Type B pancreatic cell (in vitro differentiated cells): ENCODE measurements around the gene CPNE9. TPM values are rescaled to one million over a fixed set of nuclear protein-coding genes. Genes with fewer than 3 reads are reported as not detected.

Experiments
- DNase-seq: peaks from one replicate; pipeline ENCODE4 v3.0.0; 2021; ENCODE audit warnings: mixed read lengths; ENCODE audit not compliant: unreplicated experiment; ENCODE audit errors: extremely low spot score
- H3K27ac Mint-ChIP-seq: 2 replicates; pipeline ENCODE4 v1.8.0; 2021; ENCODE audit warnings: mild to moderate bottlenecking, mixed read lengths
- H3K27me3 Mint-ChIP-seq: 2 replicates; pipeline ENCODE4 v1.8.0; 2021; ENCODE audit warnings: mixed read lengths
- H3K36me3 Mint-ChIP-seq: 2 replicates; pipeline ENCODE4 v1.8.0; 2021; ENCODE audit warnings: mixed read lengths
- H3K4me1 Mint-ChIP-seq: one replicate; pipeline ENCODE4 v1.8.0; 2021; ENCODE audit warnings: mixed read lengths; ENCODE audit not compliant: unreplicated experiment
- H3K4me3 Mint-ChIP-seq: 2 replicates; pipeline ENCODE4 v1.8.0; 2021; ENCODE audit warnings: mild to moderate bottlenecking, mixed read lengths
- H3K9me3 Mint-ChIP-seq: 2 replicates; pipeline ENCODE4 v1.8.0; 2021; ENCODE audit warnings: mixed read lengths
- total RNA-seq: library from RNA; stranded (reverse); gene quantifications from 2 replicates; pipeline ENCODE4 v1.2.1, GENCODE V29; 2021; ENCODE audit warnings: low replicate concordance
- TF ChIP-seq, protein P1 (sequence below): fragments of 200-600 bp; sonication (generic); conservative IDR thresholded peaks from 2 replicates; pipeline ENCODE4 v1.5.0; 2021; ENCODE audit warnings: antibody characterized with exemption, mild to moderate bottlenecking

Gene CPNE9
- total RNA-seq, 1 donor from 2014 or later = 0.34 TPM

DNA sequence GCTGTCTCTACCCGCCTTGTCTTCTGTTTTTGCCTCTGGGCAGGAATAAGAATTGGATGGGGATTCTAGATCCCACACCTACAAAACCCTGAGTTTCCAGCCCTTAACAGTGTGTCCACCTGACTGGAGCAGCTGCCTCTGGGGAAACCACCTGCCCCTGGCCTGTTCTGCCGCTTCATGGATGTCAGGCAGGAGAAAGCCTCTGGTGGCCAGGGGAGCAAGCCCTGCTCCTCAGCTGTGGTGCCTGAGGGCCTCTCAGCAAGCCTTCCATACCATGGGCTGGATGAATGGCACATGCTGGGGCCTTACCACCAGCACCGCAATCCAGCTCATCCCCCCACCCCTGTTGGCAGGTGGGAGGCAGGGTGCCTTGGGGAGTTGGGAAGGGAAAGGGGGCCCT is 5.3 kb upstream of the CPNE9 start:
- Mint-ChIP-seq H3K36me3 (peaks cover 15% of the 10 kb centered on the region), H3K4me3 (no peak overlapping the region), H3K4me1 (no peaks in the 10 kb centered on the region), H3K9me3 (no peaks in the 10 kb centered on the region), H3K27ac (no peak overlapping the region), H3K27me3 (peaks cover 10% of the 10 kb centered on the region)
- TF ChIP-seq, protein P1, sequence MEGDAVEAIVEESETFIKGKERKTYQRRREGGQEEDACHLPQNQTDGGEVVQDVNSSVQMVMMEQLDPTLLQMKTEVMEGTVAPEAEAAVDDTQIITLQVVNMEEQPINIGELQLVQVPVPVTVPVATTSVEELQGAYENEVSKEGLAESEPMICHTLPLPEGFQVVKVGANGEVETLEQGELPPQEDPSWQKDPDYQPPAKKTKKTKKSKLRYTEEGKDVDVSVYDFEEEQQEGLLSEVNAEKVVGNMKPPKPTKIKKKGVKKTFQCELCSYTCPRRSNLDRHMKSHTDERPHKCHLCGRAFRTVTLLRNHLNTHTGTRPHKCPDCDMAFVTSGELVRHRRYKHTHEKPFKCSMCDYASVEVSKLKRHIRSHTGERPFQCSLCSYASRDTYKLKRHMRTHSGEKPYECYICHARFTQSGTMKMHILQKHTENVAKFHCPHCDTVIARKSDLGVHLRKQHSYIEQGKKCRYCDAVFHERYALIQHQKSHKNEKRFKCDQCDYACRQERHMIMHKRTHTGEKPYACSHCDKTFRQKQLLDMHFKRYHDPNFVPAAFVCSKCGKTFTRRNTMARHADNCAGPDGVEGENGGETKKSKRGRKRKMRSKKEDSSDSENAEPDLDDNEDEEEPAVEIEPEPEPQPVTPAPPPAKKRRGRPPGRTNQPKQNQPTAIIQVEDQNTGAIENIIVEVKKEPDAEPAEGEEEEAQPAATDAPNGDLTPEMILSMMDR = no peak
- DNase-seq = no peak

DNA sequence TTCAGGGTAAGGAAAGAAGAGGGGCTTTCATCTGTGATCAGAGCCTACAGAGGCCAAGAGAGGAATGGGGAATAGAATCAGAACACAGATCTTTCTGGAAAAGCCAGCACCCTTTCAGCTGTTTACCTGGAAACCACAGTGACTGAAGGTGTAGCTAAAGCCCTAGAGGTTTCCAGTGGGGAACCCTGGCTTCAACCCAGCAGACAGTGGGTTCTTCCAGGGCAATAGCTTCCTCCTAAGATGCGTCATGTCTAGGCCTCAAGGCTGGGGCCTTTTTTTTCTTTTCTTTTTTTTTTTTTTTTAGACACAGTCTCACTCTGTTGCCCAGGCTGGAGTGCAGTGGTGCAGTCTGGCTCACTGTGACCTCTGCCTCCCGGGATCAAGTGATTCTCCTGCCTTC is 3.1 kb upstream of the CPNE9 start:
- H3K36me3 Mint-ChIP-seq = peaks cover 11% of the 10 kb centered on the region
- H3K9me3 Mint-ChIP-seq = no peaks in the 10 kb centered on the region

DNA sequence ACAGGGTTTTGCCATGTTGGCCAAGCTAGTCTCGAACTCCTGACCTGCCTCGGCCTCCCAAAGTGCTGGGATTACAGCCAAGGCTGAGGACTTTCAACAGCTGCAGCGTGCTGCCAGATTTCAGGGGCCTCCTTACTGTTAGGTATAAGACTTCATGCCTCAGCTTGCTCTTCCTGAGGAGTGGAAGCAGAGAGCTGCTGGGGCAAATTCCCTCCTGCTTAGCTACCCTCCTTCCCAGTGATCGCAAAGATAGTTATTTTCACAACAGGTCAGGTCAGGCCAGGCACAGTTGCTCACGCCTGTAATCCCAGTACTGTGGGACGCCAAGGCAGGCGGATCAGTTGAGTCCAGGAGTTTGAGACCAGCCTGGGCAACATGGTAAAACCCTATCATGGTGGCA is 2.6 kb upstream of the CPNE9 start:
- H3K27ac Mint-ChIP-seq = no peak overlapping the region

More for the DNA sequence above, 3.1 kb upstream of the CPNE9 start:
- TF ChIP-seq, protein P1 = no peak
- no peak overlapping the region for H3K4me3 Mint-ChIP-seq
- H3K4me1 Mint-ChIP-seq = no peaks in the 10 kb centered on the region
- peaks cover 26% of the 10 kb centered on the region for H3K27me3 Mint-ChIP-seq
- DNase-seq = no peak
- H3K27ac Mint-ChIP-seq = no peak overlapping the region

DNA sequence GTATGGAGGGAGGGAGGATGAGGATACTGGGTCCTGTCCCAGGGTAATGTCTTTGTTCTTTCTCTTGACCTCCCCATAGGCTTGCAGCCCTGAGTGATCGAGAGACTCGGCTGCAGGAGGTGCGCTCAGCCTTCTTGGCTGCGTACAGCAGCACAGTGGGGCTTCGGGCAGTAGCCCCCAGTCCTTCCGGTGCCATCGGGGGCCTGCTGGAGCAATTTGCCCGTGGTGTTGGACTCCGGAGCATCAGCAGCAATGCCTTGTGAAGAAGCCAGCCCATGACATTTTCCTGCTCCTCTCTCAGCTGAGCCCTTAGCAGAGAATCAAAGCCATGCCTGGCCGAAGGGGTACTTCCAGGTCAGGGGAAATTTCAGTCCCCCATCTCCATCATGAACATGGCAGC is 1.9 kb upstream of the CPNE9 start:
- TF ChIP-seq, protein P1 = no peak
- no peak overlapping the region for H3K4me3 Mint-ChIP-seq
- peaks cover 11% of the 10 kb centered on the region for H3K36me3 Mint-ChIP-seq
- H3K27ac Mint-ChIP-seq = no peak overlapping the region
- DNase-seq = no peak
- H3K4me1 Mint-ChIP-seq = no peaks in the 10 kb centered on the region
- H3K9me3 Mint-ChIP-seq = no peaks in the 10 kb centered on the region
- peaks cover 38% of the 10 kb centered on the region for H3K27me3 Mint-ChIP-seq

More for the DNA sequence above, 2.6 kb upstream of the CPNE9 start:
- no peak for DNase-seq
- no peak overlapping the region for H3K4me3 Mint-ChIP-seq
- TF ChIP-seq, protein P1 = no peak
- H3K27me3 Mint-ChIP-seq = peaks cover 31% of the 10 kb centered on the region
- H3K9me3 Mint-ChIP-seq = no peaks in the 10 kb centered on the region
- H3K36me3 Mint-ChIP-seq = peaks cover 11% of the 10 kb centered on the region
- H3K4me1 Mint-ChIP-seq = no peaks in the 10 kb centered on the region

DNA sequence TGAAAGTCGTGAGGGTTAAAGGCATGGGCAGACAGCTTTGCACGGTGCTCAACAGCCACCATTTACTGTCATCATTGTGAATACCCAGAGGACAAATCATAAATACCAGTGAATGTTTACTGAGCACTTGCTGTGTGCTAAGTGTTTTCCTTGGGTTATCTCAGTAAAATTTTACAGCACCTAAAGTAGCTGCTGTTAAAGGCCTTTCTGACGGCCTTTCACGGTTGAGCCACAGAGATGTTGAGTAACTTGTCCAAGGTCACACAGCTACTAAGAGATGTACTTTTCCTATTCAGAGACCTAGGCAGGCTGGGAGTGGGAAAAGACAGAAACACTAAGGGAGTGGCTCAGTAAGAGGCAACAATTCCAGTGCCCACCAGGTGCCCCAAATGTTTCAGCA is 393 bp upstream of the CPNE9 start:
- Mint-ChIP-seq H3K36me3 (peaks cover 7% of the 10 kb centered on the region), H3K4me1 (no peaks in the 10 kb centered on the region), H3K27ac (no peak overlapping the region), H3K9me3 (no peaks in the 10 kb centered on the region), H3K27me3 (peaks cover 47% of the 10 kb centered on the region), H3K4me3 (peak overlapping the region; percentile 70)
- no peak for DNase-seq
- TF ChIP-seq, protein P1 = no peak
